AG04449 (cell line): ENCODE data around the gene IGSF3.

ENCODE experiments used
- CTCF ChIA-PET: fragments of 350-600 bp; formaldehyde crosslinking; extraction: SDS; loops from one replicate; lab custom pipeline; 2021; ENCODE audit warnings: antibody characterized with exemption; lab: Yijun Ruan, JAX
- POLR2A ChIA-PET: fragments of 400-600, 350-600 bp; formaldehyde crosslinking; extraction: SDS; loops from one replicate; lab custom pipeline; 2020; ENCODE audit warnings: antibody characterized with exemption, inconsistent platforms; lab: Yijun Ruan, JAX
- DNase-seq: peaks from one replicate; pipeline ENCODE4 v3.0.0-alpha.2; 2010; ENCODE audit warnings: low read depth, low spot score
- H3K4me3 ChIP-seq: 2 replicates; pipeline ENCODE4 v1.5.1; 2011; ENCODE audit warnings: low read depth, mild to moderate bottlenecking, control low read depth, low read length
- TF ChIP-seq, protein P1 (sequence below): IDR thresholded peaks from one replicate; pipeline ENCODE4 v1.5.1; 2011; ENCODE audit warnings: mild to moderate bottlenecking, moderate library complexity, low read length, control low read depth, inconsistent platforms; ENCODE audit not compliant: insufficient read depth; ENCODE audit errors: missing control alignments

Gene IGSF3

DNA sequence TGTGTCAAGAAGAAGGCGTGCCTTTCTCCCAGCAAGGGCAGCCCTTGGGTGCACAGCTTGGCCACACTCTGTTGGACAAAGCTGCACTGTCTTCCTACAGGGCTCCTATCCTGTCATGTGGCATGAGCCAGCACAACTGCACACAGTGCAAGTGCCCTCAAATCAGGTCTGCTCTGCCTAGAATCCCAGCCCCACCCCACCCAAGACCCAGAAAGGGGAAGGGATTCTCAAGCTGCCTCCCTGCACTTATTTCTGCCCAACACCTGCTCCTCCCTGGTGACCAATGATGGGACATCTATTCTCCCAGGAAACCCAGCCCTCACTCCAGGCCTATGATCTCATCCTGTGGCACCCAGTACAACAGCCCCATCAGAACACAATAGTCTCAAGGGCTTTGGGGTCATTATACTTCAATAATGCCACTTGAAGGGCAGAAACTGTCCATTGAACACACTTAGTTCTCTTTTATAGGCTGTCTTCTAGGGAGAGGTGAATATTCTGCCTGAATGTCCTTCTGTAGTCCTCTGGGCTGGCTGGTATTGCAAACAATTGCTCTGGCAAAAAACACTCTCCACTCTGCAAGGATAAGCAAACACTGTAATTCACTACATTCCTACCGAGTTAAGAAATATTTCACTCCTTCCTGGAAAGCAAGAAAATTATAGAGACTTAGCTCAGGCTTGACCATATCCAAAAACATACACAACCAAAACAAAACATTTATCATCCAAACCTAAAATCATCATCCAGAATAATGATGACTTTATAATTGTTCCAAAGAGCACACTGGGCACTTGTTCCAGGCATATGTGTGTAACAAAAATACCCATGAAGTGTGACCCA is 43.1 kb upstream of the IGSF3 start:
- POLR2A ChIA-PET = no interaction called here
- CTCF ChIA-PET = interaction anchor here (1.0 kb wide), 1 partner anchor 14 kb away, joined by 5 read pairs; no protein-coding TSS in a partner anchor
- no peak for DNase-seq
- TF ChIP-seq, protein P1, sequence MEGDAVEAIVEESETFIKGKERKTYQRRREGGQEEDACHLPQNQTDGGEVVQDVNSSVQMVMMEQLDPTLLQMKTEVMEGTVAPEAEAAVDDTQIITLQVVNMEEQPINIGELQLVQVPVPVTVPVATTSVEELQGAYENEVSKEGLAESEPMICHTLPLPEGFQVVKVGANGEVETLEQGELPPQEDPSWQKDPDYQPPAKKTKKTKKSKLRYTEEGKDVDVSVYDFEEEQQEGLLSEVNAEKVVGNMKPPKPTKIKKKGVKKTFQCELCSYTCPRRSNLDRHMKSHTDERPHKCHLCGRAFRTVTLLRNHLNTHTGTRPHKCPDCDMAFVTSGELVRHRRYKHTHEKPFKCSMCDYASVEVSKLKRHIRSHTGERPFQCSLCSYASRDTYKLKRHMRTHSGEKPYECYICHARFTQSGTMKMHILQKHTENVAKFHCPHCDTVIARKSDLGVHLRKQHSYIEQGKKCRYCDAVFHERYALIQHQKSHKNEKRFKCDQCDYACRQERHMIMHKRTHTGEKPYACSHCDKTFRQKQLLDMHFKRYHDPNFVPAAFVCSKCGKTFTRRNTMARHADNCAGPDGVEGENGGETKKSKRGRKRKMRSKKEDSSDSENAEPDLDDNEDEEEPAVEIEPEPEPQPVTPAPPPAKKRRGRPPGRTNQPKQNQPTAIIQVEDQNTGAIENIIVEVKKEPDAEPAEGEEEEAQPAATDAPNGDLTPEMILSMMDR = no peak
- H3K4me3 ChIP-seq = no peak overlapping the region

DNA sequence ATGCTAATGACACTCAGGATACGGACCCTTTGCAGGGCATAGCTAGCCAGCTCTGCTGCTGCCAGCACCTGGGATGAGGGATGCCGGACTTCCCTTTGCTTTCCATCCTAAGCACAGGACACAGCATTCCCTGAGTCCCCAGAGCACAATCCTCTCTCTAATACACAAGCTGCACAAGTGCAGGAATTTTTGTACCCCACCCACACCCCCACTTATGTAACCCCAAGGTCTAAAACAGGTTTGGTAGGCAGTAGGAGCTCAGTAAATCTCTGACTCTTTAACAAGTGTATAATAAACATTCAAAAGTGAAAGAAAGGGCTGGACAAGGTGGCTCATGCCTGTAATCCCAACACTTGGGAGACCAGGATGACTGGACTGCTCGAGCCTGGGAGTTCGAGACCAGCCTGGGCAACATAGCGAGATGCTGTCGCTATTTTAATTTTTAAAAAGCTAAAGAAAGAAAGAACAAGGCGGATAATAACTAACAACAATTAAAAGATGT is 42.2 kb upstream of the IGSF3 start:
- TF ChIP-seq, protein P1 = no peak
- H3K4me3 ChIP-seq = no peak overlapping the region
- DNase-seq = no peak
- CTCF ChIA-PET = interaction anchor here (1.0 kb wide), 1 partner anchor 15 kb away, joined by 5 read pairs; no protein-coding TSS in a partner anchor
- POLR2A ChIA-PET = no interaction called here

DNA sequence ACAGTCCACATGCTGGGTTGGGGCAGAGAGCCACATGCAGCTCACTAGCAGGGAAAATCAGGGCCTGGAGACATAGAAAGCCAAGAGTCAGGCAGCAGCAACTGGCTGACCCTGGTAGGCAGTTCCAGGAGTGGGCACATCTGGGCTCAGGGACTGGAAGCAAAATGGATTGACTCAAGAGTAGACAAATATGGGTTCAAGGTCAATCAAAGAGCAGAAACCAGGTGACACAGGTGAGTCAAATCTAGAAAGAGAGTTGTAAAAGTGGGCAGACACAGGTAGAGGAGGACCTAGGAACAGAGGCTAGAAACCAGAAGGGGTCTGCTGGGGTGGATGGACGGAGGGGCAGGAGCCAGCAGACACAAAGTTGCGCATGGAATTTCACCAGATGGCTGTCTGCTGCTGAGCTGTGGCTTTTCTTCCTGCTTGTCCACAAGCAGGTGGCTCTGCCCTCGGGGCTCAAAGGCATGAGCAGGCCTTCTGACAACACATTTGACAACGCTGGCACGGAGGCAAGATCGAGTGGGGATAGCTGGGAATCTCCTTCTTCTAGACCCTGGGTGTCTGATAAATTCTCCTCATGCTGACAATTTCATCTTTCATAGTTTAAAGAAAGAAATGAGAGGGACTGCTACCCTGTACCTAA is 40.8 kb upstream of the IGSF3 start:
- TF ChIP-seq, protein P1 = no peak
- POLR2A ChIA-PET = no interaction called here
- no peak overlapping the region for H3K4me3 ChIP-seq
- CTCF ChIA-PET = interaction anchor here (1.0 to 1.3 kb wide), 2 partner anchors 17 to 56 kb away, joined by 3 to 4 read pairs; no protein-coding TSS in a partner anchor
- no peak for DNase-seq

DNA sequence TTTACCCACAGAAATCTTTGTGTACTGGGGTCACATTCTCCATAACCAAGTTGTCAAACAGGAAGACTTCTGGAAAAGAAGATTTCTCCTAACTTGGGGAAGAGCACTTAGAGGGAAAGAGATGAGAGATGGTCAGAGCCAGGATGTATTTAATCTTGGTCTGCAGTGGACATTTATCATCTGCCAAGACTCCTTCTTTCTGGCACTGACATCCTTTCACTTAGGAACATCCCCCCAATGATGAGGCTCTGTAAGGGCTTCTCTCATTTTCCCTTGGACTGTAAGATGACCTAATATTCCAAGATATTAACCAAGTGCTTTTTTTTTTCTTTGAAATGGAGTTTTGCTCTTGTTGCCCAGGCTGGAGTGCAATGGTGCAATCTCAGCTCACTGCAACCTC is 39.3 kb upstream of the IGSF3 start:
- no peak for DNase-seq
- TF ChIP-seq, protein P1 = no peak
- POLR2A ChIA-PET = no interaction called here
- no peak overlapping the region for H3K4me3 ChIP-seq
- CTCF ChIA-PET = interaction anchor here (1.0 kb wide), 1 partner anchor 18 kb away, joined by 4 read pairs; no protein-coding TSS in a partner anchor

DNA sequence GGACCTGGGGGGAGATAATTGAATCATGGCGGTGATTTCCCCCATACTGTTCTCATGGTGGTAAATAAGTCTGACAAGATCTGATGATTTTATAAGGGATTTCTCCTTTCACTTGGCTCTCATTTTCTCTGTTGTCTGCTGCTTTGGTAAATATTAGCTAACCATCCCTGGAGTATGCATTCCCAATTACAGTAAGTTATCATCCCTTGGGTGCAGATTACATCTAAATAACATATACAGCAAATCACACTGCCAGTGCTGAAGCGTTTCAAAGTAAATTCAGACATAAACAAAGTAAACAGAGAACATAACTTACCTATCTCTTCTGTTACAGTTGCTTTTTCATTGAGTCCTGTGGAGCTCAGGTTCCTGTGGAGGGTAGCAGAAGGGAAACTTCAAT is 38.6 kb upstream of the IGSF3 start:
- no peak for DNase-seq
- TF ChIP-seq, protein P1 = no peak
- ChIA-PET POLR2A (no interaction called here), CTCF (interaction anchor here (1.0 kb wide), 1 partner anchor 18 kb away, joined by 4 read pairs; no protein-coding TSS in a partner anchor)
- no peak overlapping the region for H3K4me3 ChIP-seq

DNA sequence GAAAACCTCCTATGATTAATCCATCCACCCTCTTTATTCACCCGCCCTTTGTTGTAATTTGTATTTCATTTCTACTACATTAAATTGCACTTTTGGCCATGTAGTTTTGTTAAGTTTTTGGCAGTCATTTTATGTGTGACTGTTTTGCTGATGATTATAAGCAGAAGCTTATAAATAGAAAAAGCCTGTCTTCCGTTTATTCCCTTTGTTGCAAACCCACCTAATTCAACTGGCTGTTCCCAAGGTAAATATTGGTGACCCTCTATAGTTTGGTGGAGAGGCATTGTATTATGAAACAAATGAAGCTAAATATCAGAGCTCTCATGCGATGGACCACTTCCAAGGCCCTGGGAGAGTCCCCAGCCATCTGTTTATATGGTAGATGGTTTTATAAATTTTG is 36.7 kb upstream of the IGSF3 start:
- H3K4me3 ChIP-seq = no peak overlapping the region
- TF ChIP-seq, protein P1 = no peak
- no peak for DNase-seq
- CTCF ChIA-PET = interaction anchor here (0.7 to 1.4 kb wide), 2 partner anchors 21 to 30 kb away, joined by 4 read pairs; no protein-coding TSS in a partner anchor
- POLR2A ChIA-PET = no interaction called here
